Stimulated activated CD8-positive, alpha-beta memory T cell treated with anti-CD3 and anti-CD28 coated beads, Interleukin-2, amount 100 ng/mL, for 1 hour (primary cell): ENCODE results near the gene MRAP.

Source experiments
- DNase-seq, 2 donors: peaks; one replicate each; pipeline ENCODE4 v3.0.0-alpha.2; 2020; ENCODE audit warnings: low read depth in 2 of 2

Gene MRAP

GRCh38 chr21:32322676-32323075 is 24.0 kb downstream of the MRAP start:
- DNase-seq = no peak

- no peak for DNase-seq
These were observed 27.1 kb downstream of the MRAP start for GRCh38 chr21:32325706-32326105.

- no peak for DNase-seq
These were observed 29.9 kb downstream of the MRAP start for GRCh38 chr21:32328595-32328994.

- no peak for DNase-seq
These were observed 30.7 kb downstream of the MRAP start for GRCh38 chr21:32329331-32329730.

GRCh38 chr21:32329776-32330175 is 31.1 kb downstream of the MRAP start:
- no peak for DNase-seq

GRCh38 chr21:32330784-32331311 is 32.2 kb downstream of the MRAP start:
- no peak for DNase-seq

- no peak for DNase-seq
These were observed 33.0 kb downstream of the MRAP start for GRCh38 chr21:32331444-32332305.

GRCh38 chr21:32332463-32332951 is 33.9 kb downstream of the MRAP start:
- DNase-seq = no peak

- no peak for DNase-seq
These were observed 35.5 kb downstream of the MRAP start for GRCh38 chr21:32333953-32334673.

- no peak for DNase-seq
These were observed 36.4 kb downstream of the MRAP start for GRCh38 chr21:32334980-32335531.

- DNase-seq = no peak
These were observed 37.2 kb downstream of the MRAP start for GRCh38 chr21:32335601-32336575.

- no peak for DNase-seq
These were observed 38.1 kb downstream of the MRAP start for GRCh38 chr21:32336711-32337110.

- no peak for DNase-seq
These were observed 38.6 kb downstream of the MRAP start for GRCh38 chr21:32337206-32337605.

- no peak for DNase-seq
These were observed 39.7 kb downstream of the MRAP start for GRCh38 chr21:32338209-32338921.

GRCh38 chr21:32340863-32341848 is 42.5 kb downstream of the MRAP start:
- DNase-seq = no peak

- DNase-seq = no peak
These were observed 48.3 kb downstream of the MRAP start for GRCh38 chr21:32346951-32347350.

- DNase-seq = no peak
These were observed 48.7 kb downstream of the MRAP start for GRCh38 chr21:32347351-32347750.

- no peak for DNase-seq
These were observed 49.3 kb downstream of the MRAP start for GRCh38 chr21:32347977-32348376.

- DNase-seq = no peak
These were observed 50.1 kb downstream of the MRAP start for GRCh38 chr21:32348604-32349332.
